HG02938 (cell line): ENCODE measurements around the gene MOB3B.

Experiments used
- ATAC-seq: cut with Tn5 transposase; IDR thresholded peaks from one replicate; pipeline ENCODE4 v1.9.1; 2021; ENCODE audit warnings: mild to moderate bottlenecking, moderate library complexity; ENCODE audit not compliant: unreplicated experiment

MOB3B gene

GRCh38 chr9:27542508-27542907 lies 12.9 kb upstream of the MOB3B start:
- ATAC-seq: no peak

- ATAC-seq: no peak
These were observed 12.1 kb upstream of the MOB3B start for GRCh38 chr9:27541740-27542139.

DNA sequence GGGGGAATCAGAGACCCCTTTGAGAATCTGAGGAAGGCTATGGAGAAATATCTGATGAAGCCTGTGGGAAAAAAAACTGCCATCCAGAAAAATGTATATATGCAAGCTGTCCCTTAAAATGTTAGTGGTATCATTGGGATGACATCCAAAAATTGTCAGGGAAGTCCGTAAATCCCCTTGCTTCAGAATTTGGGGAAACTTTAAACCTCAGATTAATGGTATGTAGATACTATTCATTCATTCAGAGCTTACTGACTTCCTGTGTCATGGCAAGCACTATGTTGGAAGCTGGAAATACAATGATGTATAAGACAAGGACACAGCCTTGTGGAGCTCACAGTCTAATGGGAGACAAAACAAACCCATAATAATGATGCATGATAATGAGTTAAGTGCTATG lies 10.9 kb upstream of the MOB3B start:
- ATAC-seq: no peak

GRCh38 chr9:27539479-27540441 lies 10.1 kb upstream of the MOB3B start:
- peak; percentile 38 for ATAC-seq

DNA sequence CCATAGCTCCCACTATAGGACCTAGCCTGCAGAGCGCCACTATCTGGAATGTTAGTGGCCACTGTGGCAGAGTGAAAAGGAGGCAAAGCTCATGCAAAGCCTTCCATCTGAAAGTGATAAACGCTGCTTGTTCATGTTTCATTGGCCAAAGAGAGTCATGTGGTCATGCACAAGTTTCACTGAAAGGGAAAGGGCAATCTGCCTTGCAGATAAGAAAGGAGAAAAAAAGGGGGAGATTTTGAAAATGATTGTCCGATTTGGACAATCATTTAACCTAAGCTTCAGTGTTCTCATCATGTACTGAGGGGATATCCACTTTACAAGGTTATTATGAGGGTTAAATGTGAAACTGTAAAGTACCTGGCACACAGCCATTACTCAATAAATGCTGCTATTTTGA lies 9.0 kb upstream of the MOB3B start:
- ATAC-seq: peak; percentile 54

GRCh38 chr9:27537756-27538155 lies 8.1 kb upstream of the MOB3B start:
- no peak for ATAC-seq

DNA sequence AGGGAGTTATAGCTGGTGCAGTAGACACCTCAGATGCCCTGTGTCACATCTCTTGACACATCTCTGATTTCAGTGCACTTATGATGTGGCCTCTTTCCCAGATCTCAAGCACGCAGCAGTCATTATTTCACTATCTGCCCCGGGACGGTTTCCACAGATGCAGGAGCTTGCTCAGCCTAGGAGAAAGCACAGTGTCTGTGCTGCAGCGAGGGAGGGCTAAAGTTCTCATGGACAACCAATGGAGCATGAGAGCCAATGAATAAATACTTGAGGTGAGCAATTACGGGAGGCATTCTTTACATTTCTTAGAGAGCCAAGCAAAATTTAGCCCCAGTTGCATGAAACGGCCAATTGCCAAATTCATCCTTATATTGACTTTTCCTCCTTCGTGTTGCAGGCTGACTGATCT lies 7.4 kb upstream of the MOB3B start:
- no peak for ATAC-seq

DNA sequence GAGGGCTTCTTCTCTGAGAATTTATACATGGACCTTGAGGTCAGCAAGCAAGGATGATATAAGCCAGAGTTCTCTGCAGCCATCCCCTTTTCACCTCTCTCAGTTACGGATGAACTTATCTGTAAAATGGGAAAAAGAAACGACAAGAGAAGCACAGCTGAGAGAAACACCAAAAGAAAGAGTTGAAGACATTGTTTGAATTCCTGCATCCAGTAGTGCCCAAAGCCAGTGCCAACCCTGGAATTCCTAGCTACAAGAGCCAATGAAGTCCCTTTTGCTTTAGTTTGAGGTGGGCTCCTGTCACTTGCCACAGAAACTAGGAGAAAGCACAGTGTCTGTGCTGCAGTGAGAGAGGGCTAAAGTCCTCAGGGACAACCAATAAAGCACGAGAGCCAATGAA lies 6.6 kb upstream of the MOB3B start:
- ATAC-seq: no peak

- ATAC-seq: peak; percentile 44
These were observed 6.1 kb upstream of the MOB3B start for GRCh38 chr9:27535701-27536118.

DNA sequence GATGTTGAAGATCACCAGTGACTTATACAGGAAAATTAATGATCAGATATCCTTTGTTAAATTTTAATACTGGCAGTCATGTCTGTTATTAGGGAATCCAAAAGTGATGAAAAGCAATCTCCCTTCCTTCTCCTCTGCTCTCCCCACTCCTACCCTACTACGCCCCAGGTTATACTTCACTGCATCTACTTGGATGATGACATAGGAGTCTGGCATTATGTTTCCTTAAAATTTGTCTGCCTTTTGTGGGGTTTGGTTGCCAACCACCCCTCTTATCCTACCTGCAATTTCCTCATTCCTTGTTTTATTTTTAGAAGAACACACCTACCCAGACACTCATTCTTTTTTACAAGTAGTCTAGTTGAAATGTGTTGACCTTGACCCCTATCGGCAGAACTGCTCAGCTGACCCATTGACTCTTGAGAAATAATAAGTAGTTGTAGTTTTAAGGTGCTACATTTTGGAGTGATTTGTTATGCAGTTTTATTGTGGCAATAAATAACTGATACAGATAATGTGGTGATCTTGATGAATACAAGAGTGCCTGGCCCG lies 5.1 kb upstream of the MOB3B start:
- ATAC-seq: no peak

DNA sequence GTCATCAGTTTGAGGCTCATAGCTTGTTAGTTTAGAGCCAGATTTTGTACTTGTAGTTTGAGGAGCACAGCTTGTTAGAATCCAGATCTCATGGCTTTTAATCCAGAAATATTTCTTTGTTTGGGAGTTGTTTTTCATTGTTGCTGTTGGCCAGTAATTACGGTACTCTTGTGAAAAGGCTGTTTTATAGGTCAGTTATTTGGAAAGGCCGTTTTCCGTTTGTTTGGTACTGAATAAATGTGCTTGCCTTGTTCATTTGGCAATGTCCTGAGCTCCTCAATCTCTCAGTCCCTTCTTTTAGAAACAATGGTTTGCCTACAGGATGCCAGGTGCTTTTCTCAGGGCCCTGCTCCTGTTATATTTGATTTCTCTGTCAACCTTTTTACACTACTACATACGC lies 4.5 kb upstream of the MOB3B start:
- ATAC-seq: no peak

- ATAC-seq: no peak
These were observed 3.7 kb upstream of the MOB3B start for GRCh38 chr9:27533311-27533710.

DNA sequence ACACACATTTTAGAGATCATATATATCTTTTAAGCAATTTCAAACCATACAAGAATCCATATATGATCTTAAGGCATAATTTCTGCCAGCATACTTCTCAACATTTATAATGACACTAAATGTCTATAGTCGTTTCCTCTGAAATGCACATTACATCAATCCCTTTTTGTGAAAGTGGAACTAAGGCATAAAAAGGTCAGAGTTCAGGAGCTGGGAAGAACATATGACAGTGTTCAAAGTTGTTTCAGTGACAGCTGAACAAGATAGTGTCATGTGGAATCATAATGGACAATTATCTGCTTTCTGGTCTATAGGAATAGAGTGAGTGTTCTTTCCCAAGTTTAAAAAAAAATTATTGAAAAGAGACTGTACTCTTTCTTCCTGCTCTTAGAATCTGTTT lies 2.4 kb upstream of the MOB3B start:
- ATAC-seq: no peak

- ATAC-seq: no peak
These were observed 1.5 kb upstream of the MOB3B start for GRCh38 chr9:27530915-27531755.

DNA sequence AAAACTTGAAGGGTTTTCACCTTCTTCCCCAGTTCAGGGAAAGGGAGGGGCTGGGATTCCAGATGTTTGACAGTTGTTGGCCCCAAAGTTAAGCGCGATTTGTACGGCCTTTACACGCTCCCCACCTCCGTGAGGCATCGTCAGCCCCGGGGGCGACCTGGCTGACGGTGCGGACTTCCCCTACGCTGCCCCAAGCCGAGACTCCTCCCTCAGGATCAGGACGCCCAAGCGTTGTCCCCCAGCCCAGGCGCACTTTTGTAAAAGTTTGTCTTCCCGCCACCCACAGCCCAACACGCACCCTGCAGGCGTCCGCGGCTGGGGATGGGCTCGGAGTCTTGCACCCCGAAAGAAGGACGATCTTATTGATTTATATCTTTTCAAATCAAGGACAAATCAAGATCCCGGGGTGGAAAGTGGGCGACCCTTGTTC lies 713 bp downstream of the MOB3B start:
- peak; percentile 38 for ATAC-seq

- peak; percentile 33 for ATAC-seq
These were observed 1.3 kb downstream of the MOB3B start for GRCh38 chr9:27528076-27528885.

DNA sequence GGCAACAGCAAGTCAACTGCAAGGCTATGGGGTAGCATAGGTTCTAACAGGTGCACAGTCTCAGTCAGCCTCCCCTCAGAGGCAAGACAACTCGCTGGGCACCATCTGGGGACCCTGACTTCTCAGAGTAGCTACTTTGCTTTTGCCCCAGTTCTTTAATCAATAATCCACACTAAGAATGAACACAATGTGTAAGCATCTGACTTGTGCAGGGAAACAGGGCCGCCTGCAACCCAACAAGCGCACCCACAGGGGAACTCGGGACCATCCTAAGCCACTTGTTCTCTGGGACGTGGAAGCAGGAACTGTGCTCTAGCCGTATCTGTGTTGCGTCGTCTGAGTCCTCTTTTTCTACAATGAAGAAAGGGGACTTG lies 1.9 kb downstream of the MOB3B start:
- ATAC-seq: no peak

GRCh38 chr9:27524236-27524635 lies 5.4 kb downstream of the MOB3B start, which contains the start of gene IFNK:
IFNK (plus strand) TSS chr9:27524290; CDS start chr9:27524337, 47 bp downstream.
- ATAC-seq: no peak

DNA sequence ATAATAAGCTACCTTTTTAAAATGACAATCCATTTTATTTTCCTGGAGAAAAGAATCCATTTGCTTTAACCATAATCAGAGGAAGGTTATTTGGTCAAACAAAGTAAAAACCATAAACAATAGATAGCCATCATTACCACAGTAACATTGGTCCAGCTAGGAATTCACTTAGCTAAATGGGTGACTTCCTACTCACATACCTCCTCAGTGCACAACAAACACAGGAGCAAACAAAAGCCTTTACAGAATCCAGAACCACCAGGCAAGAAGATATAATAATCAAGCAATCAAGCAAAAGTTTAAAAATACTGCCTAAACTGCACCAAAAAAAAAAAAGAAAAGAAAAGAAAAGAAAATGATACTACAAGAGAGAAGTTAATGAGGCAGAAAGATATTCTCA lies 6.5 kb downstream of the MOB3B start:
- no peak for ATAC-seq

GRCh38 chr9:27520986-27521385 lies 8.6 kb downstream of the MOB3B start:
- no peak for ATAC-seq
